Measurements from ENCODE around the gene VPS13D.

The VPS13D gene

GRCh38 chr1:12230549-12231275, 882 bp downstream of the VPS13D start:
- no peak for DNase-seq

- DNase-seq: no peak
Measured at GRCh38 chr1:12231276-12231595, 1.4 kb downstream of the VPS13D start.

- DNase-seq: no peak
Measured at GRCh38 chr1:12232221-12232620, 2.4 kb downstream of the VPS13D start.

DNA sequence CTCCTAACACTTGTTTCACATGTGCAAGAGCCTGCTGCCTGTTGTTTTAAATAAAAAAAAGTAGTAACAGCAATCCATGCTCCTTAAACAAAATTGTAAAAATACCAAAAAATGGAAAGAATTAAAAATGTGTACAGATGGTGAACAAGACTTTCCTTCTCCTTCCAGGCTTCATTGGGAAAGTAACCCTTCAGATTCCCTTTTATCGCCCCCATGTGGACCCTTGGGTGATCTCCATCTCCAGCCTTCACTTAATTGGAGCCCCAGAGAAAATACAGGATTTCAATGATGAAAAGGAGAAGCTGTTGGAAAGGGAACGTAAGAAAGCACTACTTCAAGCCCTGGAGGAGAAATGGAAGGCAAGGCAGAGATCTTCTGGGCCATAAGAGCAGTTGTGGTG, 14.2 kb downstream of the VPS13D start:
- DNase-seq: no peak

- DNase-seq: no peak
Measured at GRCh38 chr1:12244585-12244984, 14.8 kb downstream of the VPS13D start.

DNA sequence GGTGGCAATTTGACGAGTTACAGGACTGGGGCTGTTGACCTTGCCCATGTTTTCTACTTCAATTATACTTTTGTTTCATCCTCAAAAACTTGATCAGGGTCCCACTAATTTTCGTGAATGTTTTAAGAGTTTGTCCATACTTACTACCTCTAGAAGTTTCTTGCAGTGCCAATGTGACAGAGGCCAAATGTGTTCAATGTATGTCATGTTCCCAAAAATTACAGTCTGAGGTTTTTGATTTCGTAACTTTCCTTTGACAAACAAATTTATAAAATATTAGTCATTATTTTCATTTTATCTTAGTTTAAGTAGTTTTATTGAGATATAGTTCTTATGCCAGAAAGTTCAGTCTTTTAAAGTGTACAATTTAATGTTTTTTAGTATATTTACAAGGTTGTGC, 15.3 kb downstream of the VPS13D start:
- DNase-seq: no peak

- no peak for DNase-seq
Measured at GRCh38 chr1:12245733-12246132, 15.9 kb downstream of the VPS13D start.

GRCh38 chr1:12246584-12246983, 16.8 kb downstream of the VPS13D start:
- no peak for DNase-seq

- no peak for DNase-seq
Measured at GRCh38 chr1:12249181-12249580, 19.4 kb downstream of the VPS13D start.

DNA sequence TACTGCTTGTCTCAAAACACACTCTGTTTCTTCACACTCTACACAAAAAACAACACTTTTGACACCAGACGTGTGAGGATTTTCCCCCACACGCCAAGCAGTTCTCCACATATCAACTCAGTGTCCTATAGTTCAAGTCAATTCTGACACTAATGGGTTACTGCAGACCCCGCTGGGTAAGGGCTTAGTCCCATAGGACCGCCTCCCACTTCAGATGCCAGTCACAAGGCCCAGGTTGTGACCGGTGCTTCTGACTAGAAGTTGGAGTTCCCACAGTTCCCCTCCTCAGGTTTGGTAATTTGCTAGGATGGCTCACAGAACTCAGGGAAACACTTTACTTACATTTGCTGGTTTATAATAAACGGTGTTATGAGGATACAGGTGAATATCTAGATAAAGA, 19.9 kb downstream of the VPS13D start:
- no peak for DNase-seq

GRCh38 chr1:12251442-12251841, 21.6 kb downstream of the VPS13D start:
- no peak for DNase-seq

- DNase-seq: no peak
Measured at GRCh38 chr1:12255913-12256312, 26.1 kb downstream of the VPS13D start.

GRCh38 chr1:12258272-12258671, 28.4 kb downstream of the VPS13D start:
- no peak for DNase-seq

DNA sequence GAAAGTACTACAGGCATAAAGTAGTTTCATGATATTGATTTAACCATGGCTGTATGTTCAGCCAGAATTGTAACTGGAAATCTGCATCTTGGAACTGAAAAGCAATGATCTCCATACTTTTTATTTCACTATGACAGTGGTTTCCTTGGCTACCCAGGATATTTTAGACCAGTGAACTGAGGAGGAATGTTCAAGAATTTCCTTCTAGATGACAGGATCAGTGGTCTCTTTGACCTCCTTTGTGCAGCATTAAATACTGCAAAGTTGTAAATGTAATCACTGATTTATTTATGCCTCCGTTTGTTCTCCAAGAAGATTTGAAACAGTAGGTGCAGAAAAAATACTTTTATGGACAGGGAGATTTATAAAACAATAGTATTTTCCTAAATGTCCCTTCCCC, 39.5 kb downstream of the VPS13D start:
- DNase-seq: no peak

- no peak for DNase-seq
Measured at GRCh38 chr1:12271033-12271432, 41.2 kb downstream of the VPS13D start.

DNA sequence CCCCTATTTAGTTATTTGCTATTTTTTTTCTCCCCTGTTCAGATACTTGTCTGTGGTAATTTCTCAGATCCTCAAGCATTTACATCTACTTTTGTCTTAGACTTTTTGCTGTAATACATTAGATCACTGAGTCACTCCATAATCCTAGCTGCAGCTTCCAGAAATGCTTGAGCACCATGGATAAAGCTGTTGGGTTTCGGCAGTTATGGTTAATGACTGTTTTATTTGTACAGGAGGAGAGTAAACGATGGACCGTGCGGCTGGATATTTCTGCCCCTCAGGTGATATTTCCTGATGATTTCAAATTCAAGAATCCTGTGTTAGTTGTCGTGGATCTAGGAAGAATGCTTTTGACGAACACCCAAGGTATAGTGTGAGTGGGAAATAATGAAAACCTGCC, 42.9 kb downstream of the VPS13D start:
- no peak for DNase-seq

DNA sequence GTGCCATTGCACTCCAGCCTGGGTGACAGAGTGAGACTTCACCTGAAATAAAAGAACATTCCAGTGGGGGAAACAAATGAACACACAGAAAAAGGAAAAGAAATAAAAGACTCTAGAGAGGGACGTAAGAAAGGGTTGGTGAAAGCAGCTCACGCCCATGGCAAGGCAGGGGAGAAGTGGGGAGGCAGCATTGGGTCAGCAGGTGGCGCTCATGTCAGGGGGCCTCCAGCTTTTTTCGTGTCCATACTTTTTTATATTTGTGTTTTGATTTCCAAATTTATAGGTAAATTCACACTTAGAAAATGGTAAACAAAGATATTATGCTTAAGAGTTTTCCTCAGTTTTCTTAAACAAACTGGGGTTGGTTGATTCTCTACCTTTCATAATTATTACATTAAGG, 45.5 kb downstream of the VPS13D start:
- no peak for DNase-seq

GRCh38 chr1:12276225-12276624, 46.4 kb downstream of the VPS13D start:
- no peak for DNase-seq

DNA sequence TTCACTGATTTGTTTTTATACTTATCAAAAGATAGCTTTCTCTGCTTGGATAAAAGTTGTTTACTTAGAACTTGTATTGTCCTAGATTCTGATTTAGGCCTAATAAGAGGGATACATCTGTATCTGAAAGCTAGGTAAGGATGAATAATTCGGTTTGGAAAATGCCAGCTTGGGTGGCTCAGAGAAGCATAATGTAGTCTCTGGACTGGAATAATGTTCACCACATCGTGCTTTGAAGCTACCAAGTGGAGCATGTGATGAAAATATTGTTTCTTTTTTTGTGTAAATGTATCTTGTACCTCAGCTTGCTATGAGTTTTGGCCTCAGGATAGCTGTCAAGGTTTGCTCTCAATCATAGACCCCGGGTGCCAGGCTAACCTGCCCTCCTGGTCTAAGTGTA, 49.2 kb downstream of the VPS13D start:
- DNase-seq: no peak

DNA sequence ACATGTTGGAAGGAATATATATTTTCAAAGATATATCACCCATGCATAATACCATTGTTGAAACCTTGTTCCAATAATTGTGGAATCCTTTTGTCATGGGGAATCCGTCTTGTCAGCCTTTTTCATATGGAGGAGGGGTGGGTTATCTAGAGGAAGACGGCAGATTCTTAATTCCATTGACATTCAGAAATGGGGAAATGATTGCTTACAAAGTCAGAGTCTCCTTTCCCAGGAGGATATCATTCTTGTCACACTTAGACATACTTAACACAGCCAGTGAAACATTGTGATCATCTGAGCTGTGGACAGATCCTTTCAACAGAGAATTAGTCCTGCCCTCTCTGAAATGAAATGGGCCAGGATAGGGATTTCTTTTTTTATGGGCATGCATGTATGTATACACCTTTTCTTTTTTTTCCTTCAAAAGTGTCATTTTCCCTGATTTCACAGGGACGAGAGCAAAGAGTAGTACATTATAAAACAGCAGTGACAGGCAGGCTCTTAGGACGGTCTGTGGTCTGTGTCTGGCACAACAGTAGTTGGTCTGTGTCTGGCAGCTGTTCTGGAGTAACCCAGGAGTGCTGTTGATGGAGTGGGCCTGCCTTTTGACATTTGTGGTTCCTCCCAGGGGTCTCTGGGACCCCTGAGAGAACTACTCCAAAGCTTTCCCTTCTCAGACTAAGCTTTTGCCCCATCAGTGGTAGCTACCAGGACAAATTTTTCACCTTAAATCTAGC, 50.1 kb downstream of the VPS13D start:
- no peak for DNase-seq

DNA sequence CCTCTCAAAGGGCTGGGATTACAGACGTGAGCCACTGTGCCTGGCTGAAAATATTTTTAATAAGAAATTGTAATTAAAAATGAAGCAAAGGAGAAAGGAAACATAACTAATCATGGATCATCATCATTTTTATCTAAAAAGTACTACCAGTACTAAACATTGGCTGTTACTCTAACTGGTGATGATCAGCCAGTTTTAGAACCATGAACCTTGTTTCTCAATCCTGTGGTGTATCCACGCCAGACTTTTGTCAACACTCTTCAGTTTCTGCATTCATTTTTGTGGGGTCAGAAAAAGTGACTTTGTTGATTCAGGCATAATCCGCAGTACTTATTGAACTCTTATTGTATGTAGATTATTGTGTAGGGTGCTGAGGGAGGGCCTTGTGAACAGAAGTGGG, 52.3 kb downstream of the VPS13D start:
- no peak for DNase-seq

- no peak for DNase-seq
Measured at GRCh38 chr1:12284486-12284885, 54.7 kb downstream of the VPS13D start.

DNA sequence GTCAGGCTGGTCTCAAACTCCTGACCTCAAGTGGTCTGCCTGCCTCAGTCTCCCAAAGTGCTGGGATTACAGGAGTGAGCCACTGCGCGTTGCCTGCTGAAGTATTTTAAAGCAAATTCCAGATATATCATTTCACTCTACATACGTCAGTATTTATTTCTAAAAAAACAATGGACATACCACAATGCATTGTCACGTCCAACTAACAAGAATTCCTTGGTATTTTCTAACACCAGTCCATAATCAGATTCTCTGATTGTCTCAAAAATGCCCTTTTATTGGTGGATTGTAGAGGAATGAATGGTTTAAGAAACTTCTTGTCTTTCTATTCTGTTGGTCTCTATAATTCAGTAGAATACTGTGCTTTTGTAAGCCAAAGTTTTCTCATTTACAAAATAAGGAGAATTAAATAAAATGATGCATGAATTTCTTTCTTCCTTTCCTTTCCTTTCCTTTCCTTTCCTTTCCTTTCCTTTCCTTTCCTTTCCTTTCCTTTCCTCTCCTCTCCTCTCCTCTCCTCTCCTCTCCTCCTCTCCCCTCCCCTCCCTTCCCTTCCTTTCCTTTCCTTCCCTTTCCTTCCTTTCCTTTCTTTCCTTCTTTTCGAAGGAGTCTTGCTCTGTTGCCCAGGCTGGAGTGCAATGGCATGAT, 55.8 kb downstream of the VPS13D start:
- no peak for DNase-seq

DNA sequence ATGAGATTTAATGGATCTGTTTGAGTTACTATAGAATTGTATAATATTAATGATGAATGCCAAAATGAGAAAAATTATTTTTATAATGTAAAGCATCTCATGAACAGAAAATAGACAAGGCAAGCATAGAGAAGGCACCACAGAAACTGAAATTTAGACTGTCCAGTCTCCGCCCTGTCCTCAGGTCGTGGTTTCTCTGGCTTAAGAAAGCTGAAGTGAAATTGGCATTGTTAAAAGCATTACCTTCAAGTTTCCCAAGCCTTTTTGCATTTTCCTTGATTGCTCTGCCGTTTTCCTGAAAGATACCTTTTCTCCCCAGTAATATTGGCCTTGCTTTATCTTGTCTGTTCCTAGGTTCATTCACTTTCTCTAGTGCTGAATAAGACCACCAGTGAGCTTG, 58.0 kb downstream of the VPS13D start:
- DNase-seq: no peak
